Kidney capillary endothelial cell (primary cell): ENCODE results near the gene GPR55.

Experiments
- DNase-seq: peaks from one replicate; pipeline ENCODE4 v3.0.0-alpha.2; 2018; ENCODE audit warnings: low spot score

GPR55 gene

GRCh38 chr2:230900336-230900995 is 24.6 kb downstream of the GPR55 start:
- DNase-seq: no peak

GRCh38 chr2:230899786-230900185 is 25.3 kb downstream of the GPR55 start:
- no peak for DNase-seq

- DNase-seq: peak; percentile 36
Measured at GRCh38 chr2:230899287-230899686, 25.8 kb downstream of the GPR55 start.

- DNase-seq: no peak
Measured at GRCh38 chr2:230898713-230899091, 26.3 kb downstream of the GPR55 start.

DNA sequence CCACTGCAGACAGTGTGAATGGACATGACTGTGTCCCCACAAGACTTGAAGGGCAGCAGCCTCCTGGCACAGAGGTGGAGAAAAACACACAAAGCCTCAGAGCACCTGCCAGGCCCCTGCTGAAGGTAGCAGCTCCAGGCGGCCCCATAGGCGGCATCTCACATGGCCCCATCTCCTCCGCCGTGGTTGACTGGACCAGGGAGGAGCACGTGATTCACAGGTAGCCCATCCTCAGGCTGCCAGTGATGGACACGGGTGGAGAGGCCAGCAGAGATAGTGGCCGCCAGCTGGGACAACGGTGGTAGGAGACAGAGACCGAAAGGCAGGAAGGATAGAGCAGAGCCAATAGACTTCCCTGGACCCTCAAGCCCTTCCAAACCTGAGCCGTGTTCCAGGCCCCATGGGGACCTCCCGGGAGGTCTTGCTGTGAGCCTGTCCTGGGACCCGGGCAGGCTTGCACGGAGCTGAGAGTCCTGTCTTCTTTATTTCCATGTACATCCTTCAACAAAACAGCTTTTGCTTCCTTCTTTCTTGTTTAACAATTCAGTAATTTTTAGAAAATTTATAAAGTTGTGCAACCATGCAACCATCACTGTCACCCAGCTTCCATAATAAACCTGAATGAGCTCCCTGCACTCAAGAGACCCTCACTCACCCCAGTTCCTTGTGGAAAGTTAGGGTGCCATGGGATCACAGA is 26.9 kb downstream of the GPR55 start:
- no peak for DNase-seq

- no peak for DNase-seq
Measured at GRCh38 chr2:230896346-230897115, 28.5 kb downstream of the GPR55 start.

- no peak for DNase-seq
Measured at GRCh38 chr2:230895536-230896345, 29.3 kb downstream of the GPR55 start.

- DNase-seq: peak; percentile 40
Measured at GRCh38 chr2:230893841-230894781, 30.9 kb downstream of the GPR55 start.

GRCh38 chr2:230893338-230893737 is 31.7 kb downstream of the GPR55 start:
- no peak for DNase-seq

DNA sequence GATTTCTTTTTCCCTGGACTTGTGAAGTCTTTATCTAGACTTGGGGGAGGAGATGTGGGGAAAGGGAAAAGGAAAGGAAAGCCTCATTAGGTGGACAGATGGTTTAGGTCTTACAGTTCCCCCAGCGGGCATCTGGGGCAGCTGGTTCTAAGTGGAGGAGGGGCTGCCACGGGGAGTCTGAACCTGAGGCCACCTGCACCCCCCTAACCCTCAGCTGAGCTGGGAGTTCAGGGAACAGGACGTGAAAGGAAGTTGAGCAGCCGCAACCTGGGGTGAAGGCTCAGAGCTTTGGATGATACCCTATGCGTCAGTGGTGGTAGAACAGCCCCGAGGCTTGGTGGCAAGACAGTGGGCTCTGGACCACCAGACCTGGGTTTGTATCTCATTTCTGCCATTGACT is 33.5 kb downstream of the GPR55 start:
- DNase-seq: no peak

GRCh38 chr2:230891064-230891463 is 34.0 kb downstream of the GPR55 start:
- DNase-seq: no peak

DNA sequence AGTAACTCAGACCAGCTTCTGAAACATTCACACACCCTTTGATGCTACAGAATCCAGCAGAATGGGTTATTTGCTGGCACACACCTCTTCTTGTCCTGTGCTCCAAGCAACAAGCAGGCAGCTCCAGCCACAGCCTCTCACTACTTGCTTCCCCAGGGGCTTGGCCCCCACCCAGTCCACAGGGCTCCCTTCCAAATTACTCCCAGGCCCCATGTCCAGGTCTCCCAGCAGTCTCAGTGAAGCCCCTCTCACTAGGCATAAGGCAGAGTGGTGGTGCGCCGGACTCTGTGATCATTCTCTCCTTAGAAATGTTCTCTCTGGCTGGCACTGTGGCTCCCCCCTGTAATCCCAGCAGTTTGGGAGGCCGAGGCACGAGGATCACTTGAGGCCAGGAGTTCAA is 34.4 kb downstream of the GPR55 start:
- DNase-seq: no peak

DNA sequence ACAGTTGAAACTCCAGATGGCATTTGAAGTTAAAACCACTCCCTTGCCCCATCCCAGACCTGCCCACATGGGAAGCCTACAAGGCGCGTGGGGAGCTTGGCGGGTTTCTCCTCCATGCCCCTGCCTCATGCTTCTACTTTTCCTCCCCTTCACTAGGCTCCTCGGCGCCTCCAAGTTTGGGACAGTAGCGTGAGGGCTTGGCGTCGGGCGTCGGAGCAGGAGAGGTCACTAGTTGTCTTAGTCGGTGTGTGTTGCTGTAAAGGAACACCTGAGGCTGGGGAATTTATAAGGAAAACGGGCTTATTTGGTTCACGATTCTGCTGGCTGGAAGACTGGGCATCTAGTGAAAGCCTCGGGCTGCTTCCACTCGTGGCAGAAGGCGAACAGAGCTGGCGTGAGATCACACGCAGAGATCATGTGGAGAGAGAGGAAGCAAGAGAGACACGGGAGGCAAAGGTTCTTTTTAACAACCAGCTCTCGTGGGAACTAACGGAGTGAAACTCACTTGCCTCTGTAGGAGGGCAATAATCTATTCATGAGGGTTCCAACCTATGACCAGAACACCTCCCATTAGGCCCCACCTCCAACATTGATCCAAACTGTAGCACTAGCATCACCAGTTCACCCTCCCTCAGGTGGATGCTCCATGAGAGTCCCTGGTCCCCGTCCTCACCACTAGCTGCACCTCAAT is 35.0 kb downstream of the GPR55 start:
- no peak for DNase-seq

GRCh38 chr2:230888824-230889400 is 36.1 kb downstream of the GPR55 start:
- DNase-seq: no peak

DNA sequence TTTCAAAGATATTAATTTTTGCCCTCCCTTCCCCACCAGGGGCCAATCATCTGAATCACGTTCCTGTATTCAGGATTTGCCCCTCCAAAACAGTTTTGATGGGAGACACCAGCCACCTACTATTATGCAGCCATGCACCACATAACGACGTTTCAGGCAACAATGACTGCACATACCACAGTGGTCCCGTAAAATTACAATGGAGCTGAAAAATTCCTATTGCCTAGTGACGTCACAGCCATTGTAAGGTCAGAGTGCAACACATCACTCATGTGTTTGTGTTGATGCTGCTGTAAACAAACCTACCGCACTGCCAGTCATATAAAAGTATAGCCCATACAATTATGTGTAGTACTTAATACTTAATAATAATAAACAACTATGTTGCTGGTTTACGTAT is 37.7 kb downstream of the GPR55 start:
- DNase-seq: no peak

- DNase-seq: no peak
Measured at GRCh38 chr2:230886671-230887071, 38.4 kb downstream of the GPR55 start.

DNA sequence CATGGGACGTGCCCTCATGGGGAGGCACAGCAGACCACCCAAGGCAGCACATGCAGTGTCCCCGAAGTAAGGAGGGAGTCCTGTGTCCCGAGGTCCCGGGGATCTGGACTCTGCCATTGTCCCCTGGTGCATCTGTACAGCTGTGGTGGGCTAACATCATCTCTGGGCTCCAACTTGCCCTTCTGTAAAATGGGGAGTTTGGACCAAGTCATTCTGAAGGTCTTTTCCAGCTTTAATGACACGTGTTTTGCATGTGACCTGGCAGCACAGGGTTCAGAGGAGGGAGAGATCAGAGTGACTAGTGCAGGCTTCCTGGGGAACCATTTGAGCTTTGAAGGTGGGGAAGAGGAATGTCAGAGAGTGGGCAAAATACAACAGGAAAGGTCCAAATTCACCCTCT is 38.8 kb downstream of the GPR55 start:
- DNase-seq: no peak

DNA sequence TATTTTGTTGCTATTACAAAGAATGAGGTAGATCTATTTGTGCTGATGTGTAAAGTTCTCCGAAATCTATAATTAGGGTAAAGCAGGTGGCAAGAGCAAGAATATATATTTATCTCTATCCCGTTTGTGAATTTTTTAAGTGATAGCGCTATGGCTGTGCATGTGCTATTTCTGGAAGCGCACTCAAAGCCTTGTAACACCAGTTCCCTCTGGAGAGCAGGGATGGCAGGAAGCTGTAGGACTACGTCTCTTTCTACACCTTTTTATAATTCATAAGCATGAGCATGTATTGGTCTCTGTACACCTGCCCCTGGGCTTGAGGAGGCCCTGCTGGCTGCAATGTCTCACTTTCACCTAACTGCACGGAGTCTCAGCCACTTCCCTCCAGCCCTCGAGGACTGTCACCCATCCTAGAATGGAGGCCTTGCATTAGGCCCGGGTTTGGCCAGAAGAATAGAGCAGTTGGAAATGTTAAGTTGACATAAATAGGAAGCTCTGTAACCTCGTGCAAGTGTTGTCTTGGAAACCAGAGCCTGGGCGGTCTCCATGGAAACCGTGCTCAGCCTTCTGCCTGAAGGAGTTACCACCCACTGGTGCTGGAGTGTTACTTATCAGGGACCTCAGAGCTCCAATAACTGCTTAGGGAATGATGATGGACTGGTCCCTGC is 39.4 kb downstream of the GPR55 start:
- DNase-seq: no peak

GRCh38 chr2:230881840-230882239 is 43.2 kb downstream of the GPR55 start:
- DNase-seq: no peak

GRCh38 chr2:230879891-230880290 is 45.2 kb downstream of the GPR55 start:
- DNase-seq: no peak
